Neural cell (in vitro differentiated cells): Measurements from ENCODE around the gene DOCK4. TPM values are rescaled to one million over a fixed set of nuclear protein-coding genes. Genes with fewer than 3 reads are reported as not detected.

Experiments
- H2AFZ ChIP-seq: fragments of 200-600, 300-800 bp; sonication (generic), shearing (Covaris generic); 2 replicates; pipeline ENCODE4 v1.6.0; 2014; ENCODE audit warnings: low read depth, mild to moderate bottlenecking, antibody characterized with exemption, low read length, moderate library complexity
- H3F3A ChIP-seq: fragments of 200-600 bp; shearing (Covaris generic); 2 replicates; pipeline ENCODE4 v1.6.1; 2016; ENCODE audit warnings: mild to moderate bottlenecking, moderate library complexity, mixed read lengths, antibody characterized with exemption, low read length; ENCODE audit not compliant: insufficient read depth, poor library complexity, severe bottlenecking
- H3K27ac ChIP-seq: fragments of 200-600, 300-800 bp; sonication (generic), shearing (Covaris generic); 2 replicates; pipeline ENCODE4 v1.5.1; 2014; ENCODE audit warnings: mild to moderate bottlenecking, low read length, moderate library complexity
- H3K27me3 ChIP-seq: fragments of 300-800, 200-600 bp; sonication (generic), shearing (Covaris generic); 2 replicates; pipeline ENCODE4 v1.6.0; 2014; ENCODE audit warnings: mild to moderate bottlenecking, low read depth, low read length, moderate library complexity; ENCODE audit not compliant: insufficient read depth
- H3K36me3 ChIP-seq: fragments of 300-800, 200-600 bp; sonication (generic), shearing (Covaris generic); 2 replicates; pipeline ENCODE4 v1.5.1; 2014; ENCODE audit warnings: mild to moderate bottlenecking, antibody characterized with exemption, low read length, moderate library complexity; ENCODE audit not compliant: insufficient read depth
- H3K4me2 ChIP-seq: fragments of 300-800, 200-600 bp; sonication (generic), shearing (Covaris generic); 2 replicates; pipeline ENCODE4 v1.6.0; 2014; ENCODE audit warnings: mild to moderate bottlenecking, low read length
- H3K4me3 ChIP-seq: fragments of 300-800, 200-600 bp; sonication (generic), shearing (Covaris generic); 2 replicates; pipeline ENCODE4 v1.5.1; 2014; ENCODE audit warnings: mild to moderate bottlenecking, low read length, moderate library complexity
- H3K79me2 ChIP-seq: fragments of 200-600 bp; shearing (Covaris generic); replicated peaks from 2 replicates; pipeline ENCODE4 v1.6.0; 2014; ENCODE audit warnings: mild to moderate bottlenecking, low read length, moderate library complexity; ENCODE audit not compliant: insufficient read depth
- H3K9ac ChIP-seq: fragments of 300-800, 200-600 bp; sonication (generic), shearing (Covaris generic); 2 replicates; pipeline ENCODE4 v1.6.1; 2016; ENCODE audit warnings: mild to moderate bottlenecking, low read length, mixed read lengths
- H3K9me2 ChIP-seq: fragments of 200-600 bp; shearing (Covaris generic); 2 replicates; pipeline ENCODE4 v1.6.1; 2016; ENCODE audit warnings: mild to moderate bottlenecking, low read length, mixed read lengths; ENCODE audit not compliant: insufficient read depth
- H3K9me3 ChIP-seq: fragments of 200-600, 300-800 bp; sonication (generic), shearing (Covaris generic); 2 replicates; pipeline ENCODE4 v1.6.1; 2016; ENCODE audit warnings: mild to moderate bottlenecking, mixed run types, low read length, moderate library complexity, mixed read lengths
- H4K20me1 ChIP-seq: fragments of 200-600 bp; shearing (Covaris generic); 2 replicates; pipeline ENCODE4 v1.6.1; 2016; ENCODE audit warnings: mild to moderate bottlenecking, mixed run types; ENCODE audit not compliant: insufficient read depth
- CTCF ChIP-seq: fragments of 450-650 bp; IDR thresholded peaks from 2 replicates; pipeline ENCODE4 v1.5.1; 2014; ENCODE audit warnings: antibody characterized with exemption, mild to moderate bottlenecking, moderate library complexity; ENCODE audit not compliant: poor library complexity, severe bottlenecking
- EP300 ChIP-seq: fragments of 450-650 bp; conservative IDR thresholded peaks from 2 replicates; pipeline ENCODE4 v1.6.1; 2014; ENCODE audit warnings: antibody characterized with exemption, mild to moderate bottlenecking, moderate library complexity; ENCODE audit not compliant: poor library complexity, severe bottlenecking
- EZH2 ChIP-seq: fragments of 200-600, 300-800 bp; shearing (Covaris generic), sonication (generic); IDR thresholded peaks from 2 replicates; pipeline ENCODE4 v1.6.1; 2014; ENCODE audit warnings: antibody characterized with exemption, low read length, borderline replicate concordance, mild to moderate bottlenecking; ENCODE audit not compliant: insufficient read depth, poor library complexity, severe bottlenecking
- MXI1 ChIP-seq: fragments of 450-650 bp; conservative IDR thresholded peaks from 2 replicates; pipeline ENCODE4 v1.6.1; 2014; ENCODE audit warnings: antibody characterized with exemption, mild to moderate bottlenecking; ENCODE audit not compliant: poor library complexity, severe bottlenecking
- POLR2AphosphoS5 ChIP-seq: IDR thresholded peaks from 2 replicates; pipeline ENCODE4 v1.6.1; 2012
- RAD21 ChIP-seq: fragments of 450-650 bp; conservative IDR thresholded peaks from 2 replicates; pipeline ENCODE4 v1.6.1; 2014; ENCODE audit warnings: antibody characterized with exemption, mild to moderate bottlenecking, moderate library complexity
- REST ChIP-seq: IDR thresholded peaks from 2 replicates; pipeline ENCODE4 v1.6.1; 2012; ENCODE audit warnings: borderline replicate concordance
- SMC3 ChIP-seq: fragments of 450-650 bp; conservative IDR thresholded peaks from 2 replicates; pipeline ENCODE4 v1.6.1; 2014; ENCODE audit warnings: antibody characterized with exemption, mild to moderate bottlenecking, moderate library complexity; ENCODE audit not compliant: poor library complexity
- TAF1 ChIP-seq: IDR thresholded peaks from 2 replicates; pipeline ENCODE4 v1.6.1; 2012; ENCODE audit warnings: low read depth
- polyA plus RNA-seq: library from polyadenylated mRNA; depleted of rRNA; stranded (reverse); fragments of >200 nt; gene quantifications from 2 replicates; pipeline ENCODE4 v1.2.3, GENCODE V29; 2014

Gene DOCK4
- polyA plus RNA-seq, 1 donor from 2014 or later, result 28.1 TPM

GRCh38 chr7:112020800-112021199 is 185.4 kb downstream of the DOCK4 start:
- Histone ChIP-seq H3K9me3 (no peaks in the 10 kb centered on the region), H3K27me3 (no peaks in the 10 kb centered on the region), H2AFZ (no peak overlapping the region), H3K36me3 (no peaks in the 10 kb centered on the region), H3K9ac (no peak overlapping the region), H3K27ac (no peak overlapping the region), H3K79me2 (no peaks in the 10 kb centered on the region), H3F3A (no peaks in the 10 kb centered on the region), H3K4me3 (no peak overlapping the region), H3K9me2 (no peaks in the 10 kb centered on the region), H3K4me2 (no peak overlapping the region), H4K20me1 (no peaks in the 10 kb centered on the region)
- TF ChIP-seq SMC3, result no peak
- TF ChIP-seq POLR2AphosphoS5, result no peak
- no peak for TF ChIP-seq RAD21
- no peak for TF ChIP-seq TAF1
- TF ChIP-seq EZH2, result no peak
- no peak for TF ChIP-seq CTCF
- no peak for TF ChIP-seq REST
- TF ChIP-seq MXI1, result no peak
- no peak for TF ChIP-seq EP300

GRCh38 chr7:112019932-112020331 is 186.3 kb downstream of the DOCK4 start:
- Histone ChIP-seq H3K9me3 (no peaks in the 10 kb centered on the region), H3K4me2 (no peak overlapping the region), H3K4me3 (no peak overlapping the region), H4K20me1 (no peaks in the 10 kb centered on the region), H3K27me3 (no peaks in the 10 kb centered on the region), H3K9ac (no peak overlapping the region), H3K79me2 (no peaks in the 10 kb centered on the region), H3K27ac (no peak overlapping the region), H3K9me2 (no peaks in the 10 kb centered on the region), H3K36me3 (no peaks in the 10 kb centered on the region), H3F3A (no peaks in the 10 kb centered on the region), H2AFZ (no peak overlapping the region)
- TF ChIP-seq SMC3 (no peak), REST (no peak)
